GM19463 (cell line): ENCODE data around the gene ATP9A.
"Not testable (repeated sequence)": the region's sequence is repeated elsewhere in the genome, so short reads cannot be mapped to it uniquely, and the experiment has no call there.

Experiments
- ATAC-seq: cut with Tn5 transposase; IDR thresholded peaks from one replicate; pipeline ENCODE4 v1.9.1; 2021; ENCODE audit warnings: mild to moderate bottlenecking, moderate library complexity; ENCODE audit not compliant: unreplicated experiment

Gene ATP9A

GRCh38 chr20:51797357-51798025 lies 29.3 kb upstream of the ATP9A start:
- ATAC-seq, result no peak

GRCh38 chr20:51796340-51796739 lies 28.1 kb upstream of the ATP9A start:
- no peak for ATAC-seq

GRCh38 chr20:51792960-51793359 lies 24.8 kb upstream of the ATP9A start:
- no peak for ATAC-seq

- no peak for ATAC-seq
Observed at GRCh38 chr20:51791626-51792025, 23.4 kb upstream of the ATP9A start.

- no peak for ATAC-seq
Observed at GRCh38 chr20:51790256-51790655, 22.1 kb upstream of the ATP9A start.

GRCh38 chr20:51789434-51789833 lies 21.2 kb upstream of the ATP9A start:
- ATAC-seq, result no peak

- no peak for ATAC-seq
Observed at GRCh38 chr20:51788822-51789221, 20.6 kb upstream of the ATP9A start.

- ATAC-seq, result no peak
Observed at GRCh38 chr20:51784299-51784698, 16.1 kb upstream of the ATP9A start.

GRCh38 chr20:51778229-51778759 lies 10.1 kb upstream of the ATP9A start:
- not testable (repeated sequence) for ATAC-seq

GRCh38 chr20:51775241-51775640 lies 7.1 kb upstream of the ATP9A start:
- no peak for ATAC-seq

- no peak for ATAC-seq
Observed at GRCh38 chr20:51772236-51772635, 4.0 kb upstream of the ATP9A start.

GRCh38 chr20:51769976-51770615 lies 1.9 kb upstream of the ATP9A start:
- no peak for ATAC-seq

GRCh38 chr20:51768759-51769517 lies 748 bp upstream of the ATP9A start:
- no peak for ATAC-seq

- ATAC-seq, result peak; percentile 54
Observed at GRCh38 chr20:51766994-51767866, 960 bp downstream of the ATP9A start.

GRCh38 chr20:51765381-51765780 lies 2.8 kb downstream of the ATP9A start:
- ATAC-seq, result not testable (repeated sequence)

- ATAC-seq, result no peak
Observed at GRCh38 chr20:51763965-51764602, 4.1 kb downstream of the ATP9A start.

GRCh38 chr20:51760905-51761546 lies 7.2 kb downstream of the ATP9A start:
- ATAC-seq, result no peak

GRCh38 chr20:51759769-51760510 lies 8.2 kb downstream of the ATP9A start:
- no peak for ATAC-seq

- no peak for ATAC-seq
Observed at GRCh38 chr20:51758978-51759544, 9.1 kb downstream of the ATP9A start.
